ENCODE data around the gene GTPBP4. TPM values are rescaled to one million over a fixed set of nuclear protein-coding genes. Genes with fewer than 3 reads are reported as not detected.
"Not testable (repeated sequence)": the region's sequence is repeated elsewhere in the genome, so short reads cannot be mapped to it uniquely, and the experiment has no call there.

Gene GTPBP4
- polyA plus RNA-seq, 1 donor from 2014 or later, result 20.7 TPM

DNA sequence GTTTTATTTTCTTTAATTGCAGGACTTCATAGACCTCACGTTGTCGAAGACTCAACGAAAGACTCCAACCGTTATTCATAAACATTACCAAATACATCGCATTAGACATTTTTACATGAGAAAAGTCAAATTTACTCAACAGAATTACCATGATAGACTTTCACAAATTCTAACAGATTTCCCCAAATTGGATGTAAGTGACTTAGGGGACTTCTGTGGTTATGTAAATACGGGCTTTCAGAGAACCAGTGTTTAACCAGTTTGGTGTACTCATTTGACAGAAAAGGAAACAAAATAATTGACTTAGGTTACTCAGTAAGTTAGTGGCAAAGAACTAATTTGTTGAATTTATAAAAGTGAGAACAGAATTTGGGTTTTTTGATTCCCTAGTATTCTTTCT is 4.2 kb downstream of the GTPBP4 start:
- peak overlapping the region in 1 of 4 donors; percentile 69 for H3K4me3 Mint-ChIP-seq
- peaks cover 5% of the 10 kb centered on the region for H3K36me3 Mint-ChIP-seq
- H3K27me3 Mint-ChIP-seq, result no peaks in the 10 kb centered on the region
- H3K9me3 Mint-ChIP-seq, result no peaks in the 10 kb centered on the region
- H3K27ac Mint-ChIP-seq, result peak overlapping the region in 1 of 3 donors; percentile 58
- H3K4me1 Mint-ChIP-seq, result peaks cover 22 to 26% (median 24%) of the 10 kb centered on the region in 3 donors

GRCh38 chr10:992871-993270 is 4.6 kb downstream of the GTPBP4 start:
- Mint-ChIP-seq H3K4me1 (peaks cover 22 to 26% (median 24%) of the 10 kb centered on the region in 3 donors), H3K4me3 (peak overlapping the region in 1 of 4 donors; percentile 69), H3K36me3 (peaks cover 7% of the 10 kb centered on the region), H3K27ac (peak overlapping the region in 1 of 3 donors; percentile 58), H3K27me3 (no peaks in the 10 kb centered on the region), H3K9me3 (no peaks in the 10 kb centered on the region)

- Mint-ChIP-seq H3K27me3 (no peaks in the 10 kb centered on the region), H3K4me3 (peak overlapping the region in 2 of 4 donors; percentile 41 to 74), H3K9me3 (no peaks in the 10 kb centered on the region), H3K27ac (peak overlapping the region; percentile 16 to 42 (median 27)), H3K36me3 (peaks cover 10% of the 10 kb centered on the region), H3K4me1 (peaks cover 14 to 17% (median 15%) of the 10 kb centered on the region in 3 donors)
Observed at GRCh38 chr10:994836-995558, 6.8 kb downstream of the GTPBP4 start.

DNA sequence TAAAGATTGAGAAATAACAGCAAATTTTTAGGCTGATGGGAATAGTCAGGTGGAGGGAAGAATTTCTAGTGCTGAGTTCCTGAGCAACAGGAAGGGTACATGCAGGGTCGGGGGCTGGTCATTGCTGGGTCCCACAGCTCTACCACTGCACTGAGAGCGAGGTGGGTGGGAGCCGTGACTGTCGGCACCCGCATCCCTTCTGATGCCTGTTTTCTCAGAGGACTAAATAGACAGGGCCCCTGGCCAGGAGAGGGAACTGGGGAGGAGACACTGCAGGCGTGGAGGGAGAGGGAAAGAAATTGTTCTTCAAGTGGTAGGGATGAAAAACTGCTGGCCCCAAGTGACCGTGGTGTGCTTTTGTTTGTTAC is 7.3 kb downstream of the GTPBP4 start:
- peaks cover 12% of the 10 kb centered on the region for H3K36me3 Mint-ChIP-seq
- H3K27ac Mint-ChIP-seq, result peak overlapping the region; percentile 16 to 82 (median 42)
- H3K4me3 Mint-ChIP-seq, result peak overlapping the region in 2 of 4 donors; percentile 41 to 74
- no peaks in the 10 kb centered on the region for H3K9me3 Mint-ChIP-seq
- H3K27me3 Mint-ChIP-seq, result no peaks in the 10 kb centered on the region
- peaks cover 11 to 14% (median 14%) of the 10 kb centered on the region in 3 donors for H3K4me1 Mint-ChIP-seq

DNA sequence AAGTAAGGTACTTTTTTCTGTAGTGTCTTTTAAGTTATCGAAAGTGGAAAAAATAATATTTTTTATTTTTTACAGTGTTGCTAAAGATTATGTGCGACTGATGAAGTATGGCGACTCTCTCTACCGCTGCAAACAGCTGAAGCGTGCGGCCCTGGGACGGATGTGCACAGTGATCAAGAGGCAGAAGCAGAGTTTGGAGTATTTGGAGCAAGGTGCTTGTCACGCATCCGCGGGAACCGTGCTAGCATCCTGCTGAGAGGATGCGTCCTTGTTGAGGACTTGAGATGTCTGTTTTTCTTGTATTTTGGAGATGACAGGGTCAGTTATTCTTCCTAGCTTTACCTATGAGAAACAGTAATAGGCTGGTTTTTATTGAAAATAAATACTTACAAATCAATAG is 7.8 kb downstream of the GTPBP4 start:
- peak overlapping the region in 1 of 3 donors; percentile 82 for H3K27ac Mint-ChIP-seq
- H3K4me1 Mint-ChIP-seq, result peaks cover 9 to 12% (median 9%) of the 10 kb centered on the region in 3 donors
- H3K9me3 Mint-ChIP-seq, result no peaks in the 10 kb centered on the region
- H3K27me3 Mint-ChIP-seq, result no peaks in the 10 kb centered on the region
- no peak overlapping the region for H3K4me3 Mint-ChIP-seq
- peaks cover 16% of the 10 kb centered on the region for H3K36me3 Mint-ChIP-seq

- H3K9me3 Mint-ChIP-seq, result peaks cover 2 to 3% (median 2%) of the 10 kb centered on the region in 3 donors
- H3K27me3 Mint-ChIP-seq, result no peaks in the 10 kb centered on the region
- peak overlapping the region in 1 of 3 donors; percentile 28 for H3K27ac Mint-ChIP-seq
- no peak overlapping the region for H3K4me3 Mint-ChIP-seq
- H3K36me3 Mint-ChIP-seq, result peaks cover 23% of the 10 kb centered on the region
- peaks cover 2 to 10% (median 3%) of the 10 kb centered on the region in 3 donors for H3K4me1 Mint-ChIP-seq
Observed at GRCh38 chr10:997266-998022, 9.2 kb downstream of the GTPBP4 start.

DNA sequence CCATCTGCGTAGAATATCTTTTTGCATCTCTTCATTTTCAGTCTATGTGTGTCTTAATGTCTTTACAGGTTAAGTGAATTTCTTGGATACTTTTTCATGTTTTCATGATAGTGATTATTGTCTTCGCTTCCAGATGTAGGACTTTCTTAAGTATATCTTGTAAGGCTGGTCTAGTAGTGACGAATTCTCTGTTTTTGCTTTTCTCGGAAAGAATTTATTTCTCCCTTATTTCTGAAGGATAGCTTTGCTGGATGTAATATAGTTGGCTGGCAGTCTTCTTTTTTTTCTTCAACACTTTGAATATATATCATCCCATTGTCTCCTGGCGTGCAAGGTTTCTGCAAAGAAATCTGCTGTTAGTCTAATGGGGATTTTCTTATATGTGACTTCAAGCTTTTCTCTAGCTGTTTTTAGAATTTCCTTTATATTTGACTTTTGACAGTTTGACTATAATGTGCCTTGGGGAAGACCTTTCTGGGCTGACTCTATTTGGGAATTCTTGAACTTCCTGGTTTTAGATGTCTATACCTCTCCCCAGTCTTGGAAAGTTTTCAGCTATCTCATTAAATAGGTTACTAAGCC is 14.3 kb downstream of the GTPBP4 start:
- no peak overlapping the region for H3K4me3 Mint-ChIP-seq
- H3K36me3 Mint-ChIP-seq, result peaks cover 20% of the 10 kb centered on the region
- peaks cover 0 to 2% (median 0%) of the 10 kb centered on the region in 3 donors for H3K4me1 Mint-ChIP-seq
- no peak overlapping the region for H3K27ac Mint-ChIP-seq
- peaks cover 2 to 10% (median 6%) of the 10 kb centered on the region in 3 donors for H3K9me3 Mint-ChIP-seq
- H3K27me3 Mint-ChIP-seq, result no peaks in the 10 kb centered on the region

- Mint-ChIP-seq H3K4me3 (no peak overlapping the region), H3K36me3 (peaks cover 18% of the 10 kb centered on the region), H3K4me1 (peaks cover 0 to 2% (median 0%) of the 10 kb centered on the region in 3 donors), H3K27me3 (no peaks in the 10 kb centered on the region), H3K27ac (no peak overlapping the region), H3K9me3 (peaks cover 2 to 10% (median 6%) of the 10 kb centered on the region in 3 donors)
Observed at GRCh38 chr10:1003884-1004670, 15.8 kb downstream of the GTPBP4 start.

GRCh38 chr10:1006573-1006972 is 18.3 kb downstream of the GTPBP4 start:
- Mint-ChIP-seq H3K4me3 (no peak overlapping the region), H3K27ac (no peak overlapping the region), H3K27me3 (no peaks in the 10 kb centered on the region), H3K9me3 (peaks cover under 1 to 10% (median 6%) of the 10 kb centered on the region in 3 donors), H3K36me3 (peaks cover 8% of the 10 kb centered on the region), H3K4me1 (peaks cover 0 to under 1% (median 0%) of the 10 kb centered on the region in 3 donors)

- Mint-ChIP-seq H3K36me3 (peaks cover 6% of the 10 kb centered on the region), H3K9me3 (peaks cover 0 to 6% (median 4%) of the 10 kb centered on the region in 3 donors), H3K4me3 (no peak overlapping the region), H3K4me1 (no peaks in the 10 kb centered on the region), H3K27me3 (no peaks in the 10 kb centered on the region), H3K27ac (peak overlapping the region in 1 of 3 donors; percentile 47)
Observed at GRCh38 chr10:1007583-1007982, 19.3 kb downstream of the GTPBP4 start.

GRCh38 chr10:1009071-1009494 is 20.8 kb downstream of the GTPBP4 start:
- Mint-ChIP-seq H3K36me3 (peaks cover 10% of the 10 kb centered on the region), H3K4me3 (no peak overlapping the region), H3K27me3 (no peaks in the 10 kb centered on the region), H3K27ac (no peak overlapping the region), H3K9me3 (no peaks in the 10 kb centered on the region), H3K4me1 (no peaks in the 10 kb centered on the region)

DNA sequence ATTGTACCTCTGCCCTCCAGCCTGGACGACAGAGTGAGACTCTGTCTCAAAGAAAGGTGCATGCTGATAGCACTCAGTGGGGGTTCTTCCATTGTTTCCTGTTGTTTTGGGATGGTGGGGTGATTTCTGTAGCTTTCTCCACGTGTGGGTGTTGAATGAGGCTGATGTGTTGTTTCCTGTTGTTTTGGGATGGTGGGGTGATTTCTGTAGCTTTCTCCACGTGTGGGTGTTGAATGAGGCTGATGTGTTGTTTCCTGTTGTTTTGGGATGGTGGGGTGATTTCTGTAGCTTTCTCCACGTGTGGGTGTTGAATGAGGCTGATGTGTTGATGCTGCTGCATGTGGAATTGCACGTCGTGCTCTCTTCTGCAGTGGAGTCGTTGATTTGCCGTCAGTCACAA is 21.7 kb downstream of the GTPBP4 start:
- not testable (repeated sequence) for H3K27me3 Mint-ChIP-seq, H3K27ac Mint-ChIP-seq, H3K9me3 Mint-ChIP-seq, H3K4me1 Mint-ChIP-seq, H3K4me3 Mint-ChIP-seq
- H3K36me3 Mint-ChIP-seq, result peaks cover 12% of the 10 kb centered on the region

DNA sequence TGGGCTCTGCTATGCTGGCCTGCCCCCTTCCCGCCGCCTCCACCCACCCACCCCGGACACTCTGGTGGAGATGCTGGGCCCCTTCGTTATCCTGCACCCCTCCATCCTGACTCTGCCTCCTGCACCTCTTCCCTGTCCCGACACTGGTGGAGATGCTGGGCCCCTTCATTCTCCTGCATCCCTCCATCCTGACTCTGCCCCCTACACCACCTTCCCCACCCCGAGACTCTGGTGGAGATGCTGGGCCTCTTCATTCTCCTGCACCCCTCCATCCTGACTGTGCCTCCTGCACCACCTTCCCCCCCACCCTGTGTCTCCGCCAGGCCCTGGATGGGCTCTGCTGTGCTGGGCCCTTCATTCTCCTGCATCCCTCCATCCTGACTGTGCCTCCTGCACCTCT is 22.5 kb downstream of the GTPBP4 start:
- peaks cover 12% of the 10 kb centered on the region for H3K36me3 Mint-ChIP-seq
- peak overlapping the region in 1 of 3 donors; percentile 82 for H3K27ac Mint-ChIP-seq
- no peaks in the 10 kb centered on the region for H3K9me3 Mint-ChIP-seq
- no peaks in the 10 kb centered on the region for H3K4me1 Mint-ChIP-seq
- H3K27me3 Mint-ChIP-seq, result no peaks in the 10 kb centered on the region
- H3K4me3 Mint-ChIP-seq, result no peak overlapping the region

GRCh38 chr10:1011696-1012095 is 23.5 kb downstream of the GTPBP4 start:
- Mint-ChIP-seq H3K27me3 (no peaks in the 10 kb centered on the region), H3K4me3 (no peak overlapping the region), H3K9me3 (no peaks in the 10 kb centered on the region), H3K36me3 (peaks cover 12% of the 10 kb centered on the region), H3K4me1 (no peaks in the 10 kb centered on the region), H3K27ac (no peak overlapping the region)
